ENCODE results near the gene NOP10.

DNA sequence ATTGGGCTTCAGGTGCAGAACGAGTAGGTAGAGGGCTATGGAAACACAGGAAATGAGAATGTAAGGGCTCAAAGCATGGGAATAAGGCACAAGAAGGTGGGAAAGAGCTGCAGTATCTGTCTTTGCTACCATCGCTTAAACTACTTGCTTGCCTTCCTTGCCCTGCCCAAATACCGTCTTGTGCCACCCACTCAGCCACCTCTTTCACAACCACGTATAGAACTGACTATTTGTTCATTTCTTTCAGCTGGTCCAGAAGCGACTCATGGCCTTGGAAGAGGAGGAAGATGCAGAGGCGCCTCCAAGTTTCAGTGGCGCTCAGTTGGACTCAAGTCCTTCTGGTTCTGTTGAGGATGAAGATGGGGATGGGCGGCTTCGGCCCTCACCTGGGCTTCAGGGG lies 12.3 kb upstream of the NOP10 start:
- TF ChIP-seq CTCF (IDR thresholded peaks at IDR 0.05): no peak
- no peak for TF ChIP-seq POLR2A (IDR thresholded peaks at IDR 0.05)

Data from uterus (tissue), 2 donors.